ENCODE data around the gene HPGDS.

HPGDS gene

GRCh38 chr4:94351319-94351718 lies 8.7 kb upstream of the HPGDS start:
- Histone ChIP-seq H3F3A (ENCODE audit: control insufficient read depth, insufficient read depth) (no peaks in the 10 kb centered on the region), H3K27me3 (ENCODE audit: control insufficient read depth, low read length) (peaks cover 5% of the 10 kb centered on the region; the same call in 1 of the 2 replicates), H3K4me1 (ENCODE audit: control insufficient read depth, low read length) (no peaks in the 10 kb centered on the region), H3K36me3 (ENCODE audit: control insufficient read depth, low read length) (no peaks in the 10 kb centered on the region), H3K79me2 (ENCODE audit: control insufficient read depth, low read length) (no peaks in the 10 kb centered on the region), H3K4me2 (ENCODE audit: low read length) (no peak overlapping the region), H4K20me1 (ENCODE audit: control insufficient read depth, insufficient read depth, low read depth, low read length) (no peaks in the 10 kb centered on the region), H3K9me3 (ENCODE audit: control insufficient read depth, insufficient read depth, low read length) (no peaks in the 10 kb centered on the region), H3K4me3 (ENCODE audit: low read length) (no peak overlapping the region), H3K27ac (ENCODE audit: low read depth, low read length) (no peak overlapping the region), H3K9me2 (replicated peaks; ENCODE audit: control insufficient read depth, low read length) (no peaks in the 10 kb centered on the region)
- TF ChIP-seq, protein P1, sequence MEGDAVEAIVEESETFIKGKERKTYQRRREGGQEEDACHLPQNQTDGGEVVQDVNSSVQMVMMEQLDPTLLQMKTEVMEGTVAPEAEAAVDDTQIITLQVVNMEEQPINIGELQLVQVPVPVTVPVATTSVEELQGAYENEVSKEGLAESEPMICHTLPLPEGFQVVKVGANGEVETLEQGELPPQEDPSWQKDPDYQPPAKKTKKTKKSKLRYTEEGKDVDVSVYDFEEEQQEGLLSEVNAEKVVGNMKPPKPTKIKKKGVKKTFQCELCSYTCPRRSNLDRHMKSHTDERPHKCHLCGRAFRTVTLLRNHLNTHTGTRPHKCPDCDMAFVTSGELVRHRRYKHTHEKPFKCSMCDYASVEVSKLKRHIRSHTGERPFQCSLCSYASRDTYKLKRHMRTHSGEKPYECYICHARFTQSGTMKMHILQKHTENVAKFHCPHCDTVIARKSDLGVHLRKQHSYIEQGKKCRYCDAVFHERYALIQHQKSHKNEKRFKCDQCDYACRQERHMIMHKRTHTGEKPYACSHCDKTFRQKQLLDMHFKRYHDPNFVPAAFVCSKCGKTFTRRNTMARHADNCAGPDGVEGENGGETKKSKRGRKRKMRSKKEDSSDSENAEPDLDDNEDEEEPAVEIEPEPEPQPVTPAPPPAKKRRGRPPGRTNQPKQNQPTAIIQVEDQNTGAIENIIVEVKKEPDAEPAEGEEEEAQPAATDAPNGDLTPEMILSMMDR (IDR thresholded peaks at IDR 0.05; ENCODE audit: low read depth, low read length, poor library complexity, severe bottlenecking) = no peak
- no peak for TF ChIP-seq EZH2phosphoT487 (IDR thresholded peaks at IDR 0.05; ENCODE audit: borderline replicate concordance, low read length)

- Histone ChIP-seq H3K4me1 (ENCODE audit: control insufficient read depth, low read length) (no peaks in the 10 kb centered on the region), H3K79me2 (ENCODE audit: control insufficient read depth, low read length) (no peaks in the 10 kb centered on the region), H4K20me1 (ENCODE audit: control insufficient read depth, insufficient read depth, low read depth, low read length) (no peaks in the 10 kb centered on the region), H3K4me3 (ENCODE audit: low read length) (no peak overlapping the region), H3K9me3 (ENCODE audit: control insufficient read depth, insufficient read depth, low read length) (no peaks in the 10 kb centered on the region), H3F3A (ENCODE audit: control insufficient read depth, insufficient read depth) (no peaks in the 10 kb centered on the region), H3K4me2 (ENCODE audit: low read length) (no peak overlapping the region), H3K9me2 (replicated peaks; ENCODE audit: control insufficient read depth, low read length) (no peaks in the 10 kb centered on the region), H3K27ac (ENCODE audit: low read depth, low read length) (no peak overlapping the region), H3K36me3 (ENCODE audit: control insufficient read depth, low read length) (no peaks in the 10 kb centered on the region), H3K27me3 (ENCODE audit: control insufficient read depth, low read length) (peaks cover 5% of the 10 kb centered on the region; the same call in 1 of the 2 replicates)
- TF ChIP-seq, protein P1 (IDR thresholded peaks at IDR 0.05; ENCODE audit: low read depth, low read length, poor library complexity, severe bottlenecking) = no peak
- TF ChIP-seq EZH2phosphoT487 (IDR thresholded peaks at IDR 0.05; ENCODE audit: borderline replicate concordance, low read length) = no peak
These were observed 7.5 kb upstream of the HPGDS start for GRCh38 chr4:94350095-94350494.

DNA sequence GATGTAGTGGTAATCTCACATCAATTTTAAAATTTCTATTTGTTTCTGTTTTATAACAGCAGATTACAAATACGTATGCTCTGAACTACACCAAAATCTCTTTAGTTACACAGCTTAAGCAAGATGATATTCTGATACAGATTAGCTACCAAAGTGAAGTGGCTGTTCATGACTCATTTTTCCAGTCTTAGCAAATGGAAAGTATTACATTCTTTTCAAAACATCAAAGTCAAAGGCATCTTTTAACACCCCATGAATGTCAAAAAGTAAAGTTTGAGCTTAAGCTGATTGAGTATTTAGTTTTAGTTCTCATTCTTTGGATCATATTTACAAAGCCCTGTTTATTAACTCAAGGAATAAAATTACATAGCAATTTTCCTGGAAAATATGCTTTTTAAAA lies 6.6 kb upstream of the HPGDS start:
- H4K20me1 ChIP-seq (ENCODE audit: control insufficient read depth, insufficient read depth, low read depth, low read length) = no peaks in the 10 kb centered on the region
- H3K27ac ChIP-seq (ENCODE audit: low read depth, low read length) = no peak overlapping the region

More for the DNA sequence above, 6.6 kb upstream of the HPGDS start:
- Histone ChIP-seq H3K9me2 (replicated peaks; ENCODE audit: control insufficient read depth, low read length) (no peaks in the 10 kb centered on the region), H3K4me3 (ENCODE audit: low read length) (no peak overlapping the region), H3K9me3 (ENCODE audit: control insufficient read depth, insufficient read depth, low read length) (no peaks in the 10 kb centered on the region), H3K4me1 (ENCODE audit: control insufficient read depth, low read length) (no peaks in the 10 kb centered on the region), H3K36me3 (ENCODE audit: control insufficient read depth, low read length) (no peaks in the 10 kb centered on the region), H3K4me2 (ENCODE audit: low read length) (no peak overlapping the region), H3F3A (ENCODE audit: control insufficient read depth, insufficient read depth) (no peaks in the 10 kb centered on the region), H3K27me3 (ENCODE audit: control insufficient read depth, low read length) (peaks cover 5% of the 10 kb centered on the region; the same call in 1 of the 2 replicates), H3K79me2 (ENCODE audit: control insufficient read depth, low read length) (no peaks in the 10 kb centered on the region)
- TF ChIP-seq EZH2phosphoT487 (IDR thresholded peaks at IDR 0.05; ENCODE audit: borderline replicate concordance, low read length) = no peak
- TF ChIP-seq, protein P1 (IDR thresholded peaks at IDR 0.05; ENCODE audit: low read depth, low read length, poor library complexity, severe bottlenecking) = no peak
